GM19043 (cell line): Measurements from ENCODE around the gene RUNX2.
"Not testable (repeated sequence)": the region's sequence is repeated elsewhere in the genome, so short reads cannot be mapped to it uniquely, and the experiment has no call there.

Source experiments
- ATAC-seq: cut with Tn5 transposase; IDR thresholded peaks from one replicate; pipeline ENCODE4 v1.9.1; 2021; ENCODE audit warnings: low read depth; ENCODE audit not compliant: unreplicated experiment

RUNX2 gene

DNA sequence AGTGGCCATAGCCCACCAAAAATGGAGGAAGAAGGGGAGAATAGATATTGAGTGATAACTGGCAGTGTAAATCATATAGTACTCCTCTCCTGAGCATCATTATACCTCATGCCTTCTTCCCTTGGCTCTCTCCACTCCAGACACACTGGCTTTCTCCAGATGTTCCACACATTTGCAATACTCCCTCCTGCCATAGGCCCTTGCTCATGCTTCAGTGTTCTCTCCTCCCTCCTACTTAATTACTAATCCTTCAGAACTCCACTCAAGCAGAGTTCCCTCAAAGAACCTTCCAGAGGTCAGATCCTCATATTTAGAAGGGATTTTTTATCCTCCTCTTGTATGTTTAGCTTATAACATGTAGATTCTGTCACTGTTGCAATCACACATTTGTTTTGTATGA lies 329.1 kb downstream of the RUNX2 start:
- ATAC-seq, result no peak

DNA sequence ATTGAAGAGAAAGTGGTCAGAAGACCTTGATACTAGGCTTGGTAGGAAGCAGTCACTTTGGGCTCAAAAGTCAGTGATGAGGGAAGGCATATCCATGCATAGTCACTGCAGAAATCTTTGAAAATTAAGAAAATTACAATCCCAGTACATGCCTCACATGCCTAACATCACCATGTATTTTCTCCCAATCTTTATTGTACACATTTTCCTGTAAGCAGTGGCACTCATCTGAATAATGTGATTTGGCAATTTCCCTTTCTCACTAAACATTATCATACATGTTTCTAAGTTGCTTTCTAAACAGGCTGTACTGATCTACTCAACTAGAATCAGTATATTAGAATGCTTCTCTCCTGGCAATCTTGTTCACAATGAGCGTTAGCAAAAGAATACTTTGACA lies 330.3 kb downstream of the RUNX2 start:
- no peak for ATAC-seq

DNA sequence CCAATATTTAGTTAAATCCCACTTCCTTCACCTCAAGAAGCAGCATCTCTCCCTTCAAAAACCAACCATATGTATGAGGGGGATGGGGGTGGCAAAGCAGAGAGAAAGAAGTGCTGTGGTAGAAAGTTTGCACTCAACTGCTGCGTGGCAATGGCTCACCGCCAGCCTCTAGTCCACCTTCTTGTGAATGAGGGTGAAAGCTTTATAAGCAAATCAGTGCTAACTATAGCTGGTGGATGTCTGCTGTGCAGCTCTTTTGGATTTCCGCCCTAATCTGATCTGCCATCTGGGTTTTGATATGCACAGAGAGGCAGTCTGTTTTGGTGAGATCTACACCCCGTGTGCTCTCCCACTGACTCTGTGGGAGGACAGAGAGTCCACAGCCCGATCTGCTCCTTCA lies 330.8 kb downstream of the RUNX2 start:
- ATAC-seq, result no peak

DNA sequence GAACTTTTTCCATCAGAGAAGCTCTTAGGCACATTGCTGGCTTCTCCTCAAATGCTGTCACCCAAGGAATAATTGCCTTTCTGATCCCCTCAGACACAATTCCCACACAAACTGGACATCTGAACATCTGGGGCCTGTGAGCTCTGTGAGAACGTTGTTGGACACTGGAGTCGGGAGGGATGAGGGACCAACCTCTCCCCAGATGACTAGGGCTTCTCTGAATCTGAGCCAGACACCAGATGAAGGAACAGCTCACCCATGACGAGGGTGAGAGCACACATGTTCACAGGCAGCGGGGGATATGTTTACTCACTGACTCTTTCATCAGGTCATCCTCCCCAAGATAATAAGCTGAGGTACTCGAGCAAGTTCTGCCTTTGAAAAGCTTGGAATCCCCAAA lies 333.5 kb downstream of the RUNX2 start:
- no peak for ATAC-seq

DNA sequence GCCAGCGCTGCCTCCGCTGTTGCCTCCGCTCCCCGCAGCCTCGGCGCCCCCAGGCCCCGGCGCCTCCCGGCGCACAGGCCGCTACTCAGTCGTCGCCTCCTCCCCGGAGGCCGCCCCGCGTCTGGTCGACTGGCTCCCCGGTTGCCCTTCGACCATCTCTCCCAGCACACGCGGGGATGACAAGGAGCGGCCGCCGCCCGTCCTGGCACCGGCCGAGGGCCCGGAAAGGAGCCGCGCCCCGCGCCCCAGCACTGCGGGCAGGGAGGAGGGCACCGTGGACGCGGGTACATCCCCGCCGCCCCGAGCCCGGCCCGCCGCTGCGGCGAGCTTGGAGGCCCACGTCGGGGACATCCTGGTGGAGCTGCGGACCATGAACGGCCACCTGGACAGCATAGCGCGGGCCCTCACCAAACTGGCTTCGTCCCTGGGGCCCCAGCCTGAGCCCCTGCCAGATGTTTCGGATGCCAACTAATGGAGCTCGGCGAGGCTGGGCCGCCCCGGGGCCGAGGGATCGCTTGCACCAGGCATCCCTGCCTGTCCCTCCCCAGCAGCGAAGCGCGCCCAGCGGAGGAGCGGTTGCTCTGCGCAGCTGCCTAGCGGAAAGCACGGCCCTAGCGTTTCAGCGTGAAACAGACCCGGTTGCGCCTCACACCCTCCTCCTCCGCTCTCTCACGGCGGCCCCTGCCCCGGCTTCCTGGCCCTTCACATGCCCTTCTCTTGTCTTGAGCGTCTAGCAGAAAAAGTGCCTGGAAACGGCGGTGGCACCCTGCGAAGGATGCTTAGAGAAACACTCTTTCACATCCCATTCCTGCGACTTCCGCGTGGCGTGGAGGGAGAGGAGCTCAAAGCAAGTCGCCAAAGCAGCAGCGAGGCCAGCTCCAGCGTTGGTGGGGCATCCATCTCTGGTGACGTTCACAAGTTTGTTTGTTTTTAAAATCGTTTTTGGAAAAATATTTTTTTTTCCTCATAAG lies 335.4 kb downstream of the RUNX2 start:
- no peak for ATAC-seq

DNA sequence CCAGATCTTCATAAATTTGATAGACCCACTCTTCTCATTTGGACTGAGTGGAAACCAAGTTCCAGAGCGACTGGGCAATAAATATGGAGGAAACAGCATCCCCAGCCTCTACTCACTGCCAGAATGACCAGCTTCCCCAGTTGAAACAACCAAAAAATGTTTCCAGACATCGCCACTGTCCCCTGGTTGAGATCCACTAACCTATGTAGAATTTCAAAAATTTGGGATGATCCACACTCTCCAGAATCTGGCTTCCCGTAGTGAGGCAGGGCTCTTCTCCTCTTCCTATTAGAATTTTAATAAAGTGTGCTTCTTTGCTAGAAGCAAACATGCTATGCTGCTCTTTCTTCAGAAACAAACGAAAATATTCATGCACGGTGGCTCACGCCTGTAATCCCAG lies 336.6 kb downstream of the RUNX2 start:
- ATAC-seq, result no peak

DNA sequence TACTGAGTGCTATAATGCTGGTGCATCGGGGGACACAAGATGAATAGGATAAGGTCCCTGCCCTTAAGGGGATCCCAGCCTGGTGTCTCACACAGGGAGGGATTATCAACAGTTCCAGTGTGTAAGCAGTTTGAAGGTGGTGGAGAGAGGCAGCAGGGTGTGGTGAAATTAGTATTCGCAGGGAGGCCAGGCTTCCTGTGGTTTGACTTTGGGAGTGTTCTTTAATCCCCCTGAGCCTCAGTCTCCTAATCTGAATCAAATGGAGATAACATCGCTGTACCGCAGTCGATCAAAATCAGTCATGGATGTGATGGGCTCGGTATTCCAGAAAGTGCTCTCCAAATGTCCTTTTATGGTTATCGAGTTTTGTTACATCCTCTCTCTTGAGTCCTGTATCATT lies 337.7 kb downstream of the RUNX2 start:
- ATAC-seq, result no peak

DNA sequence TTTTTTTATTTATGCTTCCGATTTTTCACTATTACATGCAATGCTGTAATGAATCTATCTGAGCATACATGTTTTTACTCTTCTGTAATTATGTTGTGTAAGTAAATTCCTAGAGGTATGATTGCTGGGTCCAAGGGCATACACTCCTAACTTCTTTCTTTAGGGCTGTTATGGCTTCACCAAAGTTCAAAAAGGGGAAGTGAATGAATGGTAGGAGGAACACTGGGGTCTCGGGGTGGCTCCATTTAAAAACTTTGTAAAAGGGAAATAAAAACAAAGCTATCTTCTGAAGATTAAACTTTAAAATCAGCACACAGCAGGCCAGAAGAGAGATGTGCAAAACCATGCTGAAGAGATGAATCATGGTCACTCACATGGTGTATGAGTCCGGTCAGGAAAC lies 338.7 kb downstream of the RUNX2 start:
- no peak for ATAC-seq

DNA sequence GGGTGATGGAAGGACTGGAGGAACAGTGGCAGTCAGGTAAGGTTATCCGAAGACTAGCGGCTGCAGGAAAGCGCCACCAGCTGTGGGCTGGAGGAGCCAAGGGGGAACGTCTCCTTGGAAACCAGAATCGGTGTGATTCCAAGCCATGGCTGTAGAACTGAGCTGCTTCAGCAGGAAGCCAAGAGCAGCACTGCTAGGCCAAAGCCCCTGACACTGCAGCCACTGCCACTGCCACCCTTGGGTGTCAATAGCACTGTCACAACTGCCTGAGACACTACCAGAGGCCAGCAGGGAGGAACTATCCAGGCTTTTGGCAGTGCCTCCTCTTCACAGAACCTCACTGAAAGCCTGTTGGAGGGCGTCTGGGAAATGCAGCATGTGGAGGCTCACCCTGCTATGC lies 339.2 kb downstream of the RUNX2 start:
- ATAC-seq, result no peak

DNA sequence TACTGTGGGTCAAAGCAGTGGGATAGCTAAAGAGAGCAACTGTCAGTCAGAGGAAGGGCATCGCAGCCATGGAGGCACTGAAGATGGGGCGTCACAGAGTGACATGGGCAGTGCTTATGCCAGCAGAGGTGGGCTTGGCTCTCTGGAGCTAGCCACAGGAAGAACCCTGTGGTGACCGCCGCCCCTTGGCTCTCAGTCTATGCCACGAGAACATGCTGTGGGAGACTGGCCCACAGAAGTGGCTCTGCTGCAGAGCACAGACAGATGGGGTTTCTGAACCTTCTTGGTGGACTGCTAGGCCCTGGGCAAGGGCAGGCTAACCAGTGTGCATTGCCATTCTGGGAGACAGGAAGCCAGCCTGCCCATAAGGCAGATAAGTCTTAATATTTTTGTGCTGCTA lies 339.6 kb downstream of the RUNX2 start:
- no peak for ATAC-seq

DNA sequence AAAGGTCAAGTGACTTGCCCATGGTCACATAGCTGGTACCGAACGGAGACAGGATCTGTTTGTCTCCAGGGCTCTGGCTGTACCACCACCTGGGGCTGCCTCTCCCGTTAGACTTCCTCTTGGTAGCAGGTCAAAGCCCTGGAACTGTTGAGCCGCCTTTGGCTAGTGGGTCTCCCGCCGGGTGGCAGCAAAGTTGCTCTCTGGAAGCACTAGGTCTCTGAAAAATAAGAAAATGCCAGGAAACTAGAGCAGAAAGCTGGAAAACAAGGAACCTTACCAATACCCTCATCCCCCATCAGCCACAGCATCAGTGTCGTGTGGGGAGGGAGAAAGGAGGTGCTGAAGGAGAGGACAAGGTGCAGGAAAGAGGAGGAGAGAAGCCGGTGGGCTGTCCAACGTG lies 340.6 kb downstream of the RUNX2 start:
- no peak for ATAC-seq

DNA sequence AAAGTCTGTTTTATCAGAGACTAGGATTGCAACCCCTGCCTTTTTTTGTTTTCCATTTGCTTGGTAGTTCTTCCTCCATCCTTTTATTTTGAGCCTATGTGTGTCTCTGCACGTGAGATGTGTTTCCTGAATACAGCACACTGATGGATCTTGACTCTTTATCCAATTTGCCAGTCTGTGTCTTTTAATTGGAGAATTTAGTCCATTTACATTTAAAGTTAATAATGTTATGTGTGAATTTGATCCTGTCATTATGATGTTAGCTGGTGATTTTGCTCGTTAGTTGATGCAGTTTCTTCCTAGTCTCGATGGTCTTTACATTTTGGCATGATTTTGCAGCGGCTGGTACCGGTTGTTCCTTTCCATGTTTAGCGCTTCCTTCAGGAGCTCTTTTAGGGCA lies 345.0 kb downstream of the RUNX2 start:
- not testable (repeated sequence) for ATAC-seq

DNA sequence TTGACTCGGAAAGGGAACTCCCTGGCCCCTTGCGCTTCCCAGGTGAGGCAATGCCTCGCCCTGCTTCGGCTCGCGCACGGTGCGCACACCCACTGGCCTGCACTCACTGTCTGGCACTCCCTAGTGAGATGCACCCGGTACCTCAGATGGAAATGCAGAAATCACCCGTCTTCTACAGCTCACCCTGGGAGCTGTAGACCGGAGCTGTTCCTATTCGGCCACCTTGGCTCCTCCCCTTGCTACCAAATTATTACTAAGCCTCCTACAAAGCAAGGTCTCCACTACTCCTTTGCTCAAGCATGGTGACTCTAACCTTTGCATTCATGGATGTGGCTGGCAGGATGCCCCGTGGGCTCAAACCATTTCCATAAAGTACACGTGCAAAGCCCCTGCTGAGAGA lies 347.0 kb downstream of the RUNX2 start:
- ATAC-seq, result not testable (repeated sequence)

DNA sequence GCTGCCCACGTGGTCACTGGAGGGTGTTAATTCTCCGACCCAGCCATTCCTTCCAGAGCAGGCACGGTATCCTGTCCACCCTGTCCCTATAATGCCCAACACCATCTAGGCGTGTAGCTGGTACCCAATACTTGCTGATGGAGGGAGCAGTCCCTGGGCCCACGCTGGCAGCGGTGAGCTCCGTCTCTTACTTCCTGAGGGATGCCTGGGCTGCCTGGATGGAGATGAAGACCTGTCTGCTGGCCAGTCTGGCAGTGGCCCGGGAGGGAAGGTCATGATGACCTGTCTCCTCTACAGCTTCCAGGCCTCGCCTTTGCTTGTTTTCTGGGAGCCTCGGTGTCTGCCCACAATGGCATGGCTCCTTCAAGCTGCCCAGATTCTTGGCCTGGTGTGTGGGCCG lies 347.5 kb downstream of the RUNX2 start:
- no peak for ATAC-seq

DNA sequence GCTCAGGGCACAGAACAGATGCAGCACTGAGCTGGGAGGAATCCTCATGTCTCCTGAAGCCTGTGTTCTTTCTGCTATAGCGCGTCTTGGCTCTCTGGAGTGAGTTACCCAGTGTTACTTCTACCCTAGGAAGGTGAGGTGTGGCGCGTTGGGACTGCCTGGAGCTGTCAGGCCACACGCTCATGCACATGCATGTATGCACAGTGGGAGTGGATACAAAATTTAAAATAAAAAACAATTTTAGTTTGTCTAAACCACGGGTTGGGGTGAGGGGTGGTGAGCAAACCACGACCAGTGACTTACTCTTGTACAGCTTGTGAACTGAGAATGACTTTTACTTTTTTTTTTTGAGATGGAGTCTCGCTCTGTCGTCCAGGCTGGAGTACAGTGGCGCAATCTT lies 348.2 kb downstream of the RUNX2 start:
- ATAC-seq, result no peak

DNA sequence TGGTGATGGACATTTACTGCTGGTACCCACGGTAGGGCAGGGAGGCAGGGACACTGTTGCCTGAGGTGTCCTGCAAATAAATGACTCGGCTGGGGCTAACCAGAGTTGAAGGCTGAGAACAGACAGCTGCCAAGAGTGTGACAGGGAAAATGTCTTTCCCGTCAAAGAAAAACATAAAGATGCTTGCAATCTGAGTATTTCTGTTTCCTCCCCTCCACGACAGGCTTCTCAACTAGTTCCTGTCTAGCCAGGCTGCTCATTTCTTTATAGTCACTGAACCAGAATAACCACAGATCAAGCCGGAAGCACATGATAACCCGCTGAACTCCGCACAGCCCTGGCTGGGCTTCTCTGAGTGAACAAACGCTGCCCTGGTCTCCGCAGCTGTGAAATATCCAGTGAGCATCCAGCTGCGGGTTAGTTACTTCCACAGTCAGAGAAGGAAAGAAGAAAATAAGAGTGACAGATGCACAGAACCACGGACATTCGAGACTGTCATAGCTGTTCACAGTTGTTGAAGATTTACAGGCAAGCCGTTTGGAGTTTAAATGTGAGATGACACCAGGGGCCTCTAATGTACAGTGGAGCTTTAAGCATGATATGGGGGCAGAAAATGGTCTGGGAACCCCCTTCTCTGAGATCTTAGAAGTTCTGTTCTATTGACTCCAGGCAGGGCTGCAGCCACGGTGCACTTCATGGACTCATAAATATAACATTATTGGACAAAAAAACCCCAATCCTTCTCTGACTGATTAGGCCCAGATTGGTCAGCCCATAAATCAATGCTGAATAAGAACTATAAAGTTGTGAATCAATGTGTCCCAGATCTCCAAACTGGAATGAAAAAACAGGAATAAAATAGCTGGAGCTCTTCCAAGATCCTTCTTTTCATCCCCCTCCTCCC lies 349.5 kb downstream of the RUNX2 start:
- ATAC-seq, result peak; percentile 48

DNA sequence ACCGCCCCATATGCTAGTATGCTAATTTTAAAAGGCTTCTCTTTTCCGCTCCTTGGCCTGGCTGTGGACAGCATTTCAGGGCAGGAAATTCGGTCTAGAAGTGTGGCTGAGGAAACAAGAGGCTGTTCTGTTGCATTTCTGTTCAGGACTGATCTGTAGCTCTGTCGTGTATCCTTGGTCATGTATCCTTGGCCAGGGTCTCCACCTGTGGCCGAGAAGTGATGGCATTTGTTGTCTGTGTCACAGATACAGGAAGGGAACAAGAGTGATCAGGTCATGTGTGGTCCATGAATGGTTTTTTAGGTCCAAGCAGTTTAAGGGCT lies 350.1 kb downstream of the RUNX2 start:
- ATAC-seq, result no peak

DNA sequence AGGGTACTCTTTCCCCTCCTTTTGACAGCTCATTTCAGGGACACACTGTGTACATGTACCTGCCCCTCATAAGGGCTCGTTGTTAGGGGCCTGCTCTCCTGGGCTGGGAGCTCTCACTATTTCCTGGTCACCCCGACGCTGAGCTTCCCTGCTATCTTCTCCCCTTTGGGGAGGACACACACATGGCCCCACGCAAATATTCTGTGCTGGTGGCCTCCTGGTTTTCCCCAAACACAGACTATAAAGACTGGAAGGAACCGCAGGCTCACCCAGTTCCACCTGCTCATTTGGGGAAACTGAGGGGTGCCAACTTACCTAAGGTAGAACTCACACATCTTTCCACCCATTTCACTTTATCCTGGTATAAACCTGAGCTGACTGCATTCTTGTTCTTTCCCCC lies 351.0 kb downstream of the RUNX2 start:
- ATAC-seq, result no peak

DNA sequence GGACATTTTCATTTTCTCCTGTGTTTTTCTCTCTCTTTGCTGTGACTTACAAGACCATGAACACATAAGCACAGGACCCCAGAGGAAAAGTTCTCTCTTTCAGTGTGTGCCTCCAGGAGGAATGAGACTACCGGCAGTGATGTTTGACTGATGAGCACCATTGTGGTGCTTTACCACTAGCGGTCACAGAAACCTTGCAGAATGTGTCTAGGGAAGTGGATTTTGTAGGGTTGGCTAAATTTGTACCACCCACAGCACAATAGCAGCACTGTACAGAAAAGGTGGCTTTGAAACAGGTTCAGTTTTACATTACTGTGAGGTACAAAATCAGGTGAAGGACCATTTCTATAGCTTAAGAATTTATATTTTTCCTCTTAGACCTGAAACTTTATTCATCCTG lies 351.5 kb downstream of the RUNX2 start:
- no peak for ATAC-seq

DNA sequence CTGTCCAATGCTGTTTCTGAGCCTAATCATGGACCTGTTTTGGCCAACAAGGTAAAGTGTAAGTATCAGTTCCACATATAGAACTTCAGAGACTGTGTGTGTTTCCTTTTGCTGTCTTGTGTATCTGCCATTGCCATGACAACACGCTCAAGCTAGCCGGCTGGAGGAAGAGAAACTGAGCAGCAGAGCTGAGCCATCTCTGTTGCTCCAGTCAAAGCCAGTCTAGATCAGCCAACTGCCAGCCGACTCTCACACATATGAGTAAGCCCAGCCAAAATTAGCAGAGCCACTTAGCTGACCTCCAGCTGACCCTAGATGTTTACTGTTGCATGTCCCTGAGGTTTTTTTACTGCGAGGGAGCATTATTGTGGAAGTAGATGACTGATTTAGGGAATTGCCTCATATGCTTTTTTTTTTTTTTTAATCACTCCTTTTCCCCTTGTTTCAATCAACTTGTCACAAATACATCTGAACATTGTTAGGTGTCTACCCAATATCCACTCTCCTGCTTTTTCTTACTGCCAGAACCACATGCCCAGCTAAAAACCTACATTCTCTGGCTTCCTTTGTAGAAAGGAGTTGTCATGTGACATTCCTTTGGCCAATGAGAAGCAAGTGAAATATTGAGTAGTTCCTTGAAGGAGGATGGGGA lies 353.9 kb downstream of the RUNX2 start:
- ATAC-seq, result peak; percentile 92

DNA sequence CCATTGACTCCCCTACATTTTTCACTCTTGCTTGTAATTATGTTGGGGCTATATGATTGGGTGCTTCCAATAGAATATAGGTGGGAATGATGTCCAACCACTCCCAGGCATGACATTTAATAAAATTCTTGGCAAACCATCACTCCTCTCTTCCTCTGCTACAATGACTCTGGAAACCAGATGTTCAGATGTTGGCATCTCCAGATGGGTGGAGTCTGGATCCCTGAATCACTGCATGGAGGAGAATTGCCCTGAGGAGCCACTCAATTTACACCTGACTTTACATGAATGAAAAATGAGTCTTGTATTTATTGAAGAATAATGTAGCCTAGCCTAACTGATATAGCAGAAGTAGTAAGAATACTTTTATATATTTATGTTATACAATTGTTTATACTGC lies 356.3 kb downstream of the RUNX2 start:
- ATAC-seq, result no peak
